ENCODE results near the gene LIN28B. TPM values are rescaled to one million over a fixed set of nuclear protein-coding genes. Genes with fewer than 3 reads are reported as not detected.

LIN28B gene
- total and polyA plus RNA-seq, 8 donors: 0.22 TPM; not detected in 7

- intact Hi-C loops (cut with DNase I): loop anchor here in 1 of 3 donors (10.0 kb wide), 1 partner anchor 311 kb away; the partner anchor contains the start of gene PREP
- Histone ChIP-seq H3K27me3 (no peaks in the 10 kb centered on the region), H3K9me3 (no peaks in the 10 kb centered on the region), H3K4me3 (no peak overlapping the region), H3K27ac (no peak overlapping the region), H3K36me3 (no peaks in the 10 kb centered on the region), H3K4me1 (no peaks in the 10 kb centered on the region)
- WGBS, 2 donors: 88 to 89% methylated on average over 10 of the region's 10 CpGs
- ATAC-seq: no peak
- no peak for FAIRE-seq
- DNase-seq: no peak
- TF ChIP-seq CTCF (IDR thresholded peaks at IDR 0.05): no peak
Observed at GRCh38 chr6:105094133-105094640, 137.3 kb downstream of the LIN28B start.

- Histone ChIP-seq H3K27me3 (no peaks in the 10 kb centered on the region), H3K36me3 (no peaks in the 10 kb centered on the region), H3K4me3 (no peak overlapping the region), H3K27ac (no peak overlapping the region), H3K9me3 (no peaks in the 10 kb centered on the region), H3K4me1 (no peaks in the 10 kb centered on the region)
- no peak for TF ChIP-seq CTCF (IDR thresholded peaks at IDR 0.05)
- 89 to 97% methylated on average over 3 of the region's 3 CpGs for WGBS, 2 donors
- intact Hi-C loops (cut with DNase I): loop anchor here in 1 of 3 donors (10.0 kb wide), 1 partner anchor 310 kb away; the partner anchor contains the start of gene PREP
- no peak for ATAC-seq
- DNase-seq: no peak
- no peak for FAIRE-seq
Observed at GRCh38 chr6:105095139-105095538, 138.2 kb downstream of the LIN28B start.

- FAIRE-seq (no peak), ATAC-seq (peak; percentile 95 to 98 (median 98)), DNase-seq (peak; percentile 75 to 92 (median 84))
- TF ChIP-seq CTCF (IDR thresholded peaks at IDR 0.05): no peak
- WGBS, 2 donors: 34 to 37% methylated on average over 8 of the region's 8 CpGs
- intact Hi-C loops (cut with DNase I): loop anchor here in 1 of 3 donors (10.0 kb wide), 1 partner anchor 308 kb away; the partner anchor contains the start of gene PREP
- Histone ChIP-seq H3K9me3 (no peaks in the 10 kb centered on the region), H3K4me1 (no peaks in the 10 kb centered on the region), H3K36me3 (no peaks in the 10 kb centered on the region), H3K27ac (no peak overlapping the region), H3K4me3 (no peak overlapping the region), H3K27me3 (no peaks in the 10 kb centered on the region)
Observed at GRCh38 chr6:105097288-105097687, 140.4 kb downstream of the LIN28B start.

GRCh38 chr6:105099371-105099770, 142.5 kb downstream of the LIN28B start:
- no peak overlapping the region for H3K4me3 ChIP-seq
- intact Hi-C loops (cut with DNase I): loop anchor here in 1 of 3 donors (10.0 kb wide), 1 partner anchor 305 kb away; the partner anchor contains the start of gene PREP
- H3K36me3 ChIP-seq: no peaks in the 10 kb centered on the region
- FAIRE-seq (no peak), DNase-seq (no peak), ATAC-seq (no peak)
- no peak overlapping the region for H3K27ac ChIP-seq
- H3K27me3 ChIP-seq: no peaks in the 10 kb centered on the region
- H3K9me3 ChIP-seq: no peaks in the 10 kb centered on the region
- no peak for TF ChIP-seq CTCF (IDR thresholded peaks at IDR 0.05)
- 90 to 92% methylated on average over 7 of the region's 7 CpGs for WGBS, 2 donors
- no peaks in the 10 kb centered on the region for H3K4me1 ChIP-seq

- FAIRE-seq (no peak), ATAC-seq (no peak), DNase-seq (no peak)
- Histone ChIP-seq H3K4me1 (no peaks in the 10 kb centered on the region), H3K27ac (no peak overlapping the region), H3K27me3 (no peaks in the 10 kb centered on the region), H3K9me3 (no peaks in the 10 kb centered on the region), H3K36me3 (no peaks in the 10 kb centered on the region), H3K4me3 (no peak overlapping the region)
- no peak for TF ChIP-seq CTCF (IDR thresholded peaks at IDR 0.05)
- intact Hi-C loops (cut with DNase I): no loop called here
- WGBS, 2 donors: 85 to 86% methylated on average over 5 of the region's 5 CpGs
Observed at GRCh38 chr6:105102186-105102585, 145.3 kb downstream of the LIN28B start.
